Activated T-helper 2 cell treated with anti-CD3 and anti-CD28 coated beads, Interferon-gamma antibody, Interleukin-2, Interleukin-4, amounts not matched to agents 10 μg/mL and 5 μg/mL and 100 μg/mL, durations not matched to agents 14 hours and 24 hours and 36 hours (primary cell): ENCODE data around the gene MSH3. TPM values are rescaled to one million over a fixed set of nuclear protein-coding genes. Genes with fewer than 3 reads are reported as not detected.
A peak's percentile ranks its signal among the peaks of the same experiment; 100 is the strongest.

ENCODE experiments used
- DNase-seq: peaks from one replicate; pipeline ENCODE4 v3.0.0; 2021; ENCODE audit warnings: low spot score
- H3K27ac Mint-ChIP-seq: one replicate; pipeline ENCODE4 v1.8.0; 2021; ENCODE audit warnings: mixed read lengths
- H3K27me3 Mint-ChIP-seq: one replicate; pipeline ENCODE4 v1.8.0; 2021; ENCODE audit warnings: low read depth, mixed read lengths
- H3K36me3 Mint-ChIP-seq: one replicate; pipeline ENCODE4 v1.8.0; 2021; ENCODE audit warnings: low read depth, mixed read lengths
- H3K4me1 Mint-ChIP-seq: one replicate; pipeline ENCODE4 v1.8.0; 2021; ENCODE audit warnings: low read depth, mixed read lengths
- H3K4me3 Mint-ChIP-seq: one replicate; pipeline ENCODE4 v1.8.0; 2021; ENCODE audit warnings: low read depth, mild to moderate bottlenecking, moderate library complexity, mixed read lengths
- H3K9me3 Mint-ChIP-seq: one replicate; pipeline ENCODE4 v1.8.0; 2021; ENCODE audit warnings: mixed read lengths
- intact Hi-C: fragments of 100-400 bp; cut with micrococcal nuclease; formaldehyde crosslinking; loops from one replicate; pipeline ENCODE4 v1.15.1; 2023
- total RNA-seq: library from RNA; stranded (reverse); gene quantifications from 2 replicates; pipeline ENCODE4 v1.2.3, GENCODE V29; 2022

The MSH3 gene
- total RNA-seq, 1 donor from 2014 or later = 20.6 TPM

DNA sequence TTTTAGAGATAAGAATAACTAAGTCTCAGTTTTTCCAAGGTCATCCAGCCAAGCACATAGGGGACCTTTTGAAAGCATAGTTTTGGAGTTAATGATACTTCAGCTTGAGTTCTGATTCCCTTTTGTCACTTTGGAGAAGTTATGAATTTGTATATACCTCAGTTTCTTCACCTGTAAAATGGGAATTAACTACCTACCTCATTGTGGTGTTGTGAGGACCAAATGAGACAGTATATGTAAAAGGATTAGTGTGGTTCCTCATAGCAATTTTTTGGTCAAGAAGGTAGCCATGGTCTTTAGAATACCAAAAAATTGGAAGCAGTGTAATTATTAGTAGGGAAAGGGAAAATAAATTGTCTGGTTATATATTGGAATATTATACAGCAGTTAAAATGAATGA lies 98.0 kb downstream of the MSH3 start:
- Mint-ChIP-seq H3K4me3 (no peak overlapping the region), H3K27ac (no peak overlapping the region), H3K27me3 (no peaks in the 10 kb centered on the region), H3K9me3 (peaks cover 11% of the 10 kb centered on the region), H3K4me1 (peaks cover 39% of the 10 kb centered on the region), H3K36me3 (peaks cover 56% of the 10 kb centered on the region)
- no peak for DNase-seq
- intact Hi-C loops = no loop called here

DNA sequence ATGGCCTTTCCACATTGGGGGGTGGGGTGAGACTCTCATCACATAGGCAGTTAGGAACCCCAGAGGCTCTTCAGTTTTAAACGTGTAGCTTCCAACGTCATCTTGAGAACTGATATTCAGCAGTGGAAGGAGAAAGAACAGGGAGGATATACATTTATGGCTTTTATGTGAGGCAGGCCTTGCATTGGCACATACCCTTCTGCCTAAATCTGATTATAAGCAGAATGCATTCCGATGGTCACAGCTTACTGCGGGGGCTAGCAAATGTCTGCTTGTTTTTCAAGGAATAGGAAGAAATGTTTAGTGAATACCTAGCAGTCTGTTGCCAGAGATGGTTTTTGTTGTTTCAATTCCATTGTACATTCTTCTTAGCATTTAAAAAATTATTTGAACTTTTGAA lies 99.3 kb downstream of the MSH3 start:
- Mint-ChIP-seq H3K36me3 (peaks cover 52% of the 10 kb centered on the region), H3K27ac (no peak overlapping the region), H3K4me3 (no peak overlapping the region), H3K27me3 (no peaks in the 10 kb centered on the region), H3K9me3 (peaks cover 16% of the 10 kb centered on the region), H3K4me1 (peaks cover 50% of the 10 kb centered on the region)
- no peak for DNase-seq
- intact Hi-C loops = loop anchor here (2.0 kb wide), 3 partner anchors 117 to 263 kb away; no protein-coding TSS in a partner anchor

DNA sequence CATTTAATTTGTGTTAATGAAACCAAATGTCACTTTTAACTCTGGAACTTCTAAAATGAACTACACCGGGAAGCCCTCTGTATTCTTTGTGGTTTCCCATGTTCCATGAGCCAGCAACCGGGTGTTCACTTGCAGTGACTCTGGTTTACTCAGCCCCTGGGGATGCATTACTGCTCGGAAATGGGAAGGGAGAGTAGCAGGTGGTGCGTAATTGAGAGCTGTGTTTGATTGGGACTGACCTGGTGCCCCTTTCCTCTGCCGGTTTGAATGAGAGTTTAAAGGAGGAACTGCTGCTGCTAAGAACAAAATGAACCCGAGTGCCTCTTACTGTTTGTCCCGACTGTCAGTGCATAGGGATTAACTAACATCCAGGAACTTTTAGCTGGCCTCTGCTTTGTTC lies 100.4 kb downstream of the MSH3 start:
- peak overlapping the region; percentile 49 for H3K4me3 Mint-ChIP-seq
- H3K27ac Mint-ChIP-seq = peak overlapping the region; percentile 91
- intact Hi-C loops = loop anchor here (1.0 to 5.0 kb wide), 7 partner anchors 34 to 908 kb away; partner anchors contain the start of genes MTX3 and ZCCHC9
- no peaks in the 10 kb centered on the region for H3K27me3 Mint-ChIP-seq
- peaks cover 62% of the 10 kb centered on the region for H3K4me1 Mint-ChIP-seq
- peaks cover 45% of the 10 kb centered on the region for H3K36me3 Mint-ChIP-seq
- no peak for DNase-seq
- peaks cover 12% of the 10 kb centered on the region for H3K9me3 Mint-ChIP-seq

DNA sequence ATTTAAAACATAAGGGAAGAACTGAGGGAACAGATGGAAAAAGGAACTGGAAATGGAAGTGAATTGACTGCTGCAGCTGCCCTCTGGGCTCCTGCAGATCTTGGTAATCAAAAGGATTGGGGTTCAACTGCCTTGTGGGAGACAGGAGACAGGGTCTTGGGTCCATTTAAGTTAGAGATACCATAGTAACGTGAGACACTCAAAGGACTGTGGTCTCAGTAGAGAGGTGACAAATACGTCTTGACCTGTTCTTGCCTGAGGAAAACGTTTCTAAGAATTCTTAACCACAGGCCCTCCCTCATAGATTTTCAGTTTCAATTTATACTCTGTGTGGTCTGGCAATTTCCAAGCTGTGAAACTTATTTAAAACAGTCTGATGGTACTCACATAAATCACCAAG lies 101.2 kb downstream of the MSH3 start:
- H3K27me3 Mint-ChIP-seq = no peaks in the 10 kb centered on the region
- peaks cover 9% of the 10 kb centered on the region for H3K9me3 Mint-ChIP-seq
- peaks cover 41% of the 10 kb centered on the region for H3K36me3 Mint-ChIP-seq
- intact Hi-C loops = loop anchor here (1.0 to 5.0 kb wide), 8 partner anchors 34 to 908 kb away; partner anchors contain the start of genes MTX3 and ZCCHC9
- peak; percentile 47 for DNase-seq
- peaks cover 69% of the 10 kb centered on the region for H3K4me1 Mint-ChIP-seq
- H3K4me3 Mint-ChIP-seq = peak overlapping the region; percentile 49
- peak overlapping the region; percentile 91 for H3K27ac Mint-ChIP-seq

DNA sequence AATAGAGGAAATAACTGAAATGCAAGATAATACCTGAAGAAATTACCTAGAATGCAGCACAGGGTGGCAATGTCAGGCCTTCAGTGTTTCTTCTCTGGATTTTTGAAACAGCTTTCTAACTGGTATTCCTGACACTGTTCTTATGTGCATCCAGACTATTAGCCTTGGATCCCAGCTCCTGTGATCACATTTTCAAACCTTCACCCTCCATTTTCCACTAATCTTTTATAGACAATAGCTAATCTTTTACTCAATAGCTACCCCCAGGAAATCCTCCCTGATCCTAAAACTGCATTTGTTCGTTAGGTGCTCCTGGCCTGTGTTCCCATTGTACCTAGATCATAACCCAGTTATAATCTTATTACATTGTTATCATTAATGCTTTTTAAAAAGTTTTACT lies 101.8 kb downstream of the MSH3 start:
- peak overlapping the region; percentile 49 for H3K4me3 Mint-ChIP-seq
- H3K9me3 Mint-ChIP-seq = peaks cover 4% of the 10 kb centered on the region
- H3K27ac Mint-ChIP-seq = peak overlapping the region; percentile 91
- no peaks in the 10 kb centered on the region for H3K27me3 Mint-ChIP-seq
- intact Hi-C loops = loop anchor here (2.0 to 5.0 kb wide), 4 partner anchors 109 to 909 kb away; partner anchors contain the start of genes MTX3 and ZCCHC9
- H3K36me3 Mint-ChIP-seq = peaks cover 40% of the 10 kb centered on the region
- DNase-seq = no peak
- peaks cover 76% of the 10 kb centered on the region for H3K4me1 Mint-ChIP-seq

DNA sequence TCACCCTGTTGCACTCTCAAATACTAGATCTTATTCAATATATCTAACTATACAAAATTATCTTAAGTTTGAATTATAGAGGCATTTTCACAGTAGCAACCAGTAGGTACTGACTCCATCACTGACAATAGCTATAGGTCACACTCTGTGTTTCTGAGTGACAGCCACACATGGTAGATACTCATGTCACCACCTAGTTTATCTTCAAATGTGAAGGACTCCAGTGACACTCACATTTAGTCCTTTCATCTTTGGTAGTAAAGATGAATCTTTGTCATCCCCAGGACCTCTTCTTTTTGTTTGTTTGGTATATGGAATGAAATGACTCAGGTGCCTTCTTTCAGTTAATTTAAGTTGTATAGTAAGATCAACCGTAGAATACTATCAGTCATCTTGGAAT lies 102.8 kb downstream of the MSH3 start:
- no peak for DNase-seq
- H3K4me1 Mint-ChIP-seq = peaks cover 78% of the 10 kb centered on the region
- peak overlapping the region; percentile 91 for H3K27ac Mint-ChIP-seq
- intact Hi-C loops = loop anchor here (1.0 to 5.0 kb wide), 5 partner anchors 108 to 910 kb away; partner anchors contain the start of genes MTX3 and ZCCHC9
- no peaks in the 10 kb centered on the region for H3K27me3 Mint-ChIP-seq
- H3K9me3 Mint-ChIP-seq = peaks cover 4% of the 10 kb centered on the region
- peaks cover 32% of the 10 kb centered on the region for H3K36me3 Mint-ChIP-seq
- no peak overlapping the region for H3K4me3 Mint-ChIP-seq

DNA sequence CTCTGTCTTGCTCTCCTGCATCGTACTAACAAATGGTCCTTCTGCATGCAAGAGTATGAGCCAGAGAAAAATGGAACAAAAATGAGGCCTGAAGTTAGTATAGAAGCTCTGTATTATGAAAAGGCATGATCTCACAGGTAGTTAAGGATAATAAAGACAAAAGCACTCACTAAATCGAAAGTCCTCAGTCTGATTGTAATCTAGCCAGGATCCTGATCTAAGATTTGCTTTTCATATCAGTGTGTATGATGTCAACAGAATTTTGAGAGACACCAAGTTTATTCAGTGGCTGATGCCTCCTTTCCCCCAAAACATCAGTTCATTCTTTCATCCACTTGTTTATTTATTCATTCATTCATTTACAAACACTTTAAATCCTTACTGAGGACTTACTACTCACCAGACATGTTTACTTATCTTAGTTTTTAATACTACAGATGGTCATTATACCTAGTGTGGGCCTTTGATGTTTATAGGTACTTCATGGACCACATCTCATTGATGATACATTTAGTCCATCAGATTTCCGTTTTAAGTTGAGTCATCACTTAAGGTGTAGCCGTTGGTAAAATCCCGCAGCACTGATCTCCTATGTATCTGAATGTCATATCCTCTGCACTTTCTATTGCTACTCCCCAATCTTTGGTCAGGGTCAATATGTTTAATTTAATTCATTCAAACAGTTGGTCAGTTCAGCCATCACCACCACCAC lies 105.6 kb downstream of the MSH3 start:
- peaks cover 62% of the 10 kb centered on the region for H3K4me1 Mint-ChIP-seq
- peaks cover 36% of the 10 kb centered on the region for H3K36me3 Mint-ChIP-seq
- peak overlapping the region; percentile 51 for H3K4me3 Mint-ChIP-seq
- peak overlapping the region; percentile 97 for H3K27ac Mint-ChIP-seq
- no peaks in the 10 kb centered on the region for H3K27me3 Mint-ChIP-seq
- H3K9me3 Mint-ChIP-seq = peaks cover 4% of the 10 kb centered on the region
- no peak for DNase-seq
- intact Hi-C loops = loop anchor here (1.0 to 5.0 kb wide), 4 partner anchors 201 to 913 kb away; partner anchors contain the start of genes MTX3 and ZCCHC9

DNA sequence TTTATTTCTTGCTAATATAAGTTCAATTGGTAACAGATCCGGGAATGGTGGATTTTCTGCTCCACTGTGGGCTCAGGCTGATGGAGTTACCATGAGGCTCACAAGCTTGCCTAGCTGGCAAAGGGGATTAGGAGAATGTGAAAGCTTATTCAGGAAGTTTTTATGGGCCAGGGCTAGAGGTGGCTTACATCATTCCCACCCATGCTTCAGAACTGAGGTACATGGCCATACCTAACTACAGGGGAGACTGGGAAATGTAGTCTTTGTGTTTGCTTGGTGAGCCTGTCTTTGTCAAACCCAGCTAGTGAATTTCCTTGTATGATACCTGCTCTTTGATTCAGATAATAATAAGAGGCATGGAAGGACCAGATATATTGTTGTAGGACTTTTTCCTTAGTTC lies 106.2 kb downstream of the MSH3 start:
- intact Hi-C loops = loop anchor here (1.0 kb wide), 1 partner anchor 201 kb away; no protein-coding TSS in a partner anchor
- peak overlapping the region; percentile 97 for H3K27ac Mint-ChIP-seq
- DNase-seq = no peak
- no peaks in the 10 kb centered on the region for H3K27me3 Mint-ChIP-seq
- H3K9me3 Mint-ChIP-seq = peaks cover 4% of the 10 kb centered on the region
- H3K4me3 Mint-ChIP-seq = no peak overlapping the region
- peaks cover 55% of the 10 kb centered on the region for H3K4me1 Mint-ChIP-seq
- H3K36me3 Mint-ChIP-seq = peaks cover 40% of the 10 kb centered on the region

DNA sequence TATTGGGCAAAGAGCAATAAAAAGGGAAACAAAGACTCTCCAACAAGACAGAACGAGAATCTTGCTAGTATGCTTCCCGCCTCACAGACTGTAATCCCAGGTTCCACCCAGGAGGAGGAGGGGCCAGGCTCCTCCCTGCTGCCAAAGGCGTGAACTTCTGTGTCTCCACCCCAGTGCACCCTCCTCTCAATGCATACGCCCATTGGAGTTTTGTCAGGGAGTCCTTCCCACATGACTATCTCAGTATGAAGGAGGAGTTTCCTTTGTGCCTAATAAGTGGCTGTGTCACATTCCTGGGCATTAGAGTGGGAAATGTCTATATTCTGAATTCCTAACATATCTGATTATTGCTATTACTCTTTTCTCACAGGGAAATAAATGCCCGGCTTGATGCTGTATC lies 106.7 kb downstream of the MSH3 start:
- DNase-seq = no peak
- Mint-ChIP-seq H3K4me3 (no peak overlapping the region), H3K4me1 (peaks cover 51% of the 10 kb centered on the region), H3K9me3 (peaks cover 4% of the 10 kb centered on the region), H3K27ac (peak overlapping the region; percentile 97), H3K36me3 (peaks cover 44% of the 10 kb centered on the region), H3K27me3 (no peaks in the 10 kb centered on the region)
- intact Hi-C loops = no loop called here

DNA sequence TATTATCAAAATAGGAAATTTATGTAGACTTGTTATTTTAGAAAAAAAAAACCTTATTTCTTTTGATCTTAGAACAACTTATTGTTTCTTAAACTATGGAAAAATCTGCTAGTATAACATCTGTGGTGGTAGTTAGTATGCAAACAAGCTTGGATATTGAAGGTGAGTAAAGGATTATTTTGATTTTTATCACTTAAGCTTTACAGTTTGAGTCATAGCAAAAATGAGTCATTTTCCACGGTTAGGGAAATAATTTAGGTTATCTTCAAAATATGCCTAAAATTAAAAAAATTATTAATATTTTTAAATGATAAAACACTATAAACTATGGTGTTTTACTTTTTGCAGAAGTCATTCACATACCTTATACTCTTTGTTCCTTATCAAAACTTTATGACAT lies 107.5 kb downstream of the MSH3 start:
- Mint-ChIP-seq H3K36me3 (peaks cover 44% of the 10 kb centered on the region), H3K4me3 (no peak overlapping the region), H3K27me3 (no peaks in the 10 kb centered on the region), H3K4me1 (peaks cover 44% of the 10 kb centered on the region), H3K9me3 (peaks cover 4% of the 10 kb centered on the region), H3K27ac (peak overlapping the region; percentile 18)
- no peak for DNase-seq
- intact Hi-C loops = no loop called here

DNA sequence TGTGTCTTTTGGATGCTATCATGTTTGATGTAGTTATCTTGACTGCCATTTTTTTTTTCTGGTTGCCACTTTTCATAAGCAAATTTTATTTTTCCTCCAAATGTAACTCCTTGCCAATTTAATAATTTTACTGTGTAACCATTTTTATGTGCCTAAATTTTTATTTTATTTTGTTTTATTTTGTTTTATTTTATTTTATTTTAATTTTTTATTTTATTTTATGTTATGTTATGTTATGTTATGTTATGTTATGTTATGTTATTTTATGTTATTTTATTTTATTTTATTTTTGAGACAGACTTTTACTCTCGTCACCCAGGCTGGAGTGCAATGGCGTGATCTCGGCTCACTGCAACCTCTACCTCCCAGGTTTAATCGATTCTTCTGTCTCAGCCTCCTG lies 108.1 kb downstream of the MSH3 start:
- Mint-ChIP-seq H3K4me1 (peaks cover 40% of the 10 kb centered on the region), H3K27ac (no peak overlapping the region)
- intact Hi-C loops = no loop called here

DNA sequence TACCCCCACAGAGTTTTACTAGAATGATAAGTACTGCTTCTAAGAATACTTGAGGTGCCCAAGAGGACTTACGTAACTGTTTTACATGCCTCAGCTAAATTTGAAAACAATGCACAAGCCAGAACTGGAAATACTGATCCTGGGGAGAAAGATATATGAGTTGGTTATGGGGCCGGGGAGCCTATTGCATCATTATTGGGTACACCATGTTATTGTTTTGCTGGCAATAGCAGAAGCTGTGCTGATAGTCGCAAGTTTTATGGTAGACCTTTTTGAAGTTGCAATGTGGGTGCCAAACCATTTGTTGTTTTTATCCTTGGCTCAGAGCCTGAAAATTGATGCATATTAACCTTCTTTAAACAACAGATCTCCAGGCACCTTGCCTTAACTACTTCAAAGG lies 108.8 kb downstream of the MSH3 start:
- no peaks in the 10 kb centered on the region for H3K27me3 Mint-ChIP-seq
- peaks cover 43% of the 10 kb centered on the region for H3K36me3 Mint-ChIP-seq
- peaks cover 33% of the 10 kb centered on the region for H3K4me1 Mint-ChIP-seq
- no peak overlapping the region for H3K4me3 Mint-ChIP-seq
- peaks cover under 1% of the 10 kb centered on the region for H3K9me3 Mint-ChIP-seq
- DNase-seq = no peak
- intact Hi-C loops = no loop called here
- peak overlapping the region; percentile 45 for H3K27ac Mint-ChIP-seq

More for the DNA sequence above, 108.1 kb downstream of the MSH3 start:
- Mint-ChIP-seq H3K27me3 (no peaks in the 10 kb centered on the region), H3K4me3 (no peak overlapping the region), H3K9me3 (peaks cover 4% of the 10 kb centered on the region), H3K36me3 (peaks cover 44% of the 10 kb centered on the region)
- no peak for DNase-seq
